HG03460 (cell line): Measurements from ENCODE around the gene INPP5J.

Experiments
- ATAC-seq: cut with Tn5 transposase; IDR thresholded peaks from one replicate; pipeline ENCODE4 v1.9.1; 2021; ENCODE audit not compliant: unreplicated experiment

INPP5J gene

DNA sequence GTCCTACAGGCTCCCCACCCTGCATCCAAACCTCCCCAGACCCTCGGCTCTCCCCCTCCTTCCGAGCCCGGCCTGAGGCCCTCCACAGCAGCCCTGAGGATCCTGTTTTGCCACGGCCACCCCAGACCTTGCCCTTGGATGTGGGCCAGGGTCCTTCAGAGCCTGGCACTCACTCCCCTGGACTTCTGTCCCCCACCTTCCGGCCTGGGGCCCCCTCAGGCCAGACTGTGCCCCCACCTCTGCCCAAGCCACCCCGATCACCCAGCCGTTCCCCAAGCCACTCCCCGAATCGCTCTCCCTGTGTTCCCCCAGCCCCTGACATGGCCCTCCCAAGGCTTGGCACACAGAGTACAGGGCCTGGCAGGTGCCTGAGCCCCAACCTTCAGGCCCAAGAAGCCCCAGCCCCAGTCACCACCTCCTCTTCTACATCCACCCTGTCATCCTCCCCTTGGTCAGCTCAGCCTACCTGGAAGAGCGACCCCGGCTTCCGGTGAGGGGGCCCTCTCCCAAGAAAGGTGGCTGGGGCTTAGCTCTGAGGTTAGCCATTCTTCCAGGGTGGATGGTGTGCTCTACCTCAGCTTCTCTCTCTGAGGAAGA is 2.9 kb downstream of the INPP5J start:
- no peak for ATAC-seq

DNA sequence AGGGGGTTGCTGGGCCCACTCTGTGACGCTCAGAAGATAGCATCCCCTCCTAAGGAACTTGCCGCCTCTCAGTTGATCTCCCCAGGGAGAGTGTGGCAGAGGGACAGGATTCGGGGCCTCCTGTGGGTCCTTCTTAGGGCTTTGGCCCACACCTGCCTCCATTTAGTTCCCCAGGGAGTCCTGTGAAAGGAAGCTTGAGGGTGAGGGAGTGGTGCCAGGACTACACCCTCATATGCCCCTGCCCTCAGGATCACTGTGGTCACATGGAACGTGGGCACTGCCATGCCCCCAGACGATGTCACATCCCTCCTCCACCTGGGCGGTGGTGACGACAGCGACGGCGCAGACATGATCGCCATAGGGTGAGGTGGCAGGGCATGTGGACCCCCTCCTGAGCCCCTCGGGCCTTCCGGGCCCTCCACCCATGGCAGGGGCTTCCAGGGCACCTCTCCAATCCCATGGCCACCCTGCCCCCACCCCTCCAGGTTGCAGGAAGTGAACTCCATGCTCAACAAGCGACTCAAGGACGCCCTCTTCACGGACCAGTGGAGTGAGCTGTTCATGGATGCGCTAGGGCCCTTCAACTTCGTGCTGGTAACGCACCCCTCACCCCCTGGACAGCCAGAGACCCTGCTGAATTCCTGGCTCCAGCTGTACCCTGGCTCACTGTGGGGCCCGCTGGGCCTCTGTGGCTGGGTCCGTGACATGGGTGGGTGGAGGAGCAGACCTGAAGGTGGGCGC is 3.5 kb downstream of the INPP5J start:
- no peak for ATAC-seq

DNA sequence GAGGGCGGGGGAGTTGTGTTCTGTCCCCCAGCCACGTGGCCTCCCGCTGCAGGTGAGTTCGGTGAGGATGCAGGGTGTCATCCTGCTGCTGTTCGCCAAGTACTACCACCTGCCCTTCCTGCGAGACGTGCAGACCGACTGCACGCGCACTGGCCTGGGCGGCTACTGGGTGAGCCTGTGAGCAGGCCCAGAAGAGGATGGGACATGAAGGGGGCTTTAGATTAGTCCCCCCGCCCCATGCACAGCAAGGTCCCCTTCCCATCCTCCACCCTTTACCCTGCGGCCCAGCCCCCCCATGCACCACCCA is 4.1 kb downstream of the INPP5J start:
- ATAC-seq = no peak

DNA sequence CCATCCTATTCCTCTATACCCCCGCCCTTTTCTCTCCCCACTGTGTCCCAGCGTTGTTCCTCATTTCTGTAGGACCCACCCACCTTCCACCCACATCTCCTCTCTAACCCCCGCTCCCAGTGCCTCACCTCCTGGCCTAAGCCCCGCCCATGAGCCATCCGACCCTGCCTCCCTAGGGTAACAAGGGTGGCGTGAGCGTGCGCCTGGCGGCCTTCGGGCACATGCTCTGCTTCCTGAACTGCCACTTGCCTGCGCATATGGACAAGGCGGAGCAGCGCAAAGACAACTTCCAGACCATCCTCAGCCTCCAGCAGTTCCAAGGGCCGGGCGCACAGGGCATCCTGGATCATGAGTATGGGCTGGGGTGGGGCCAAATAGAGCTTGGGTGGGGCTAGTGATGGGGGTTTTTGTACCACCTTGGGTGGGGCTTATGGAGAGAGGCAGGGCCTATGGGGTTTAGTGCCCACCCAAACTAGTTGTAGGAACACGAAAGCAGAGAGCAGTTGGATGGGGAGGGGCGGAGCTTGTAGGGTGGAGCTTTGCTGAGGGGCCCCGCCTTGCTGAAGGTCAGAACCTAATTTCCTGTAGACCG is 4.5 kb downstream of the INPP5J start:
- ATAC-seq = no peak

DNA sequence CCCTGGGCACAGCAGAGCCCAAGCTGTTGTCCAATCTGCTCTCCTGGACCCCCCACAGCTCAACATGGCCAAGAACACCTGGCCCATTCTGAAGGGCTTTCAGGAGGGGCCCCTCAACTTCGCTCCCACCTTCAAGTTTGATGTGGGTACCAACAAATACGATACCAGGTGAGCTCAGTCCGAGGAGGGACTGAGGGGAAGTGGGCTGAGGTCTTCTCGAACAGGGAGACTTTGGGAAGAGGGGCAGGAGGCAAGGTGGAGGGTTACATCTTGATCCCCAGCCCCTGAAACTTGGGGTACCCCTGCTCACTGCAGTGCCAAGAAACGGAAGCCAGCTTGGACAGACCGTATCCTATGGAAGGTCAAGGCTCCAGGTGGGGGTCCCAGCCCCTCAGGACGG is 5.4 kb downstream of the INPP5J start:
- no peak for ATAC-seq

DNA sequence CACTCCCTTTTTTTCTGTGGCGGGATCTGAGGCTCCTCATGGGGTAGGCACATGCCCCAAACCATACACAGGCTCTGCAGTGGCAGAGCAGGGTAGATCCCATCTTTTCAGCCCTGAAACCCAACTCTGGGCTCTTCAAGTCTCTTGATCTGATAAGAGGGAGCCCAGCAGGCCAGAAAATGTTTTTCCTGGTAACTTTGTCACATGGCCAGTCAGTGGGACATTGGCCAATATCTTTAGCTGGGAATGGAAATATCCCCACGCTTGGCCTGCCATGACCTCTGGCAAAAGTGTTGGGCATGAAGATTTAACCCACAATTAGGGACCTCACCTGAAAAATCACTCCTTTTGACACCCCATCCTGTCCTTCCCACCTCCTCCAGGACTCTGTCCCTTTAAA is 8.1 kb downstream of the INPP5J start:
- no peak for ATAC-seq

DNA sequence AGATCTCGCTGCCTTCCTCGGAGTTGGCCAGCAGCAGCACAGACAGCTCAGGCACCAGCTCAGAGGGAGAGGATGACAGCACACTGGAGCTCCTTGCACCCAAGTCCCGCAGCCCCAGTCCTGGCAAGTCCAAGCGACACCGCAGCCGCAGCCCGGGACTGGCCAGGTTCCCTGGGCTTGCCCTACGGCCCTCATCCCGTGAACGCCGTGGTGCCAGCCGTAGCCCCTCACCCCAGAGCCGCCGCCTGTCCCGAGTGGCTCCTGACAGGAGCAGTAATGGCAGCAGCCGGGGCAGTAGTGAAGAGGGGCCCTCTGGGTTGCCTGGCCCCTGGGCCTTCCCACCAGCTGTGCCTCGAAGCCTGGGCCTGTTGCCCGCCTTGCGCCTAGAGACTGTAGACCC is 11.1 kb downstream of the INPP5J start:
- ATAC-seq = no peak

DNA sequence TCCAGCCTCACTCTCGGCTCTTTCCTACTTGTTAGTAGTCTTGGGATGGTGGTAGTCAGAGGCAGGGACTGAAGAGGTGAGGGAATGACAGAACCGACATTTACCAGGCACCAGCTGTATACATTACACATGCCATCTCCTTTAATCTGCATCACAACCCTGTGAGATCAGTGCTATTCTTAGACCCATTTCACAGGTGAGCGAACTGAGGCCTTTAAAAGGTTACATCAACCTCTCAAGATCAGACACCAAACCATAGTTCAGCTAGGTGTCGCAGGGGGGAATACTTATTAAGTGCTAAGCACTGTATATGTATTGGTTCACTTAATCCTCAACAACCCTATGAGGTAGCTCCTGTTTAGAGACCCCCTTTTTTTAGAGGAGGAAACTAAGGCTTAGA is 11.9 kb downstream of the INPP5J start:
- ATAC-seq = no peak

DNA sequence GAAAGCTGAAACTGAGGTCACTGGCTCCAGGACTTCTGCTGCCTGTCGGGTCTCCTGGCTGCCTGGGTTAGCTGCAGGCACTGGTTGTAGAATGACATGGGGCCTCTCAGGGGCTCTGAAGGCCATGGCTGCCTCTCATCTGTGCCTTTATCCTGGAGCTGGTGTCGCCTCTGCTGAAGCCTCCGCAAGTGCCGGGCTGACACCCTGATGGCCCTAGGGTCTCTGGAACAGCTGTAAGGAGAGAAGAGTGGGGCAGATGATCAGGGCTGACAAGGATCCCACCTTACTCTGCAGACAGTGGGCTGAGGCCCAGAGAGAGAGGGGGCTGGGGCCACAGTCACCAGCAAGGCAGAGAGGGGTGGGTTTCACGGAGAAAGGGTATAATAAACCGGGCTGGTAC is 12.9 kb downstream of the INPP5J start:
- ATAC-seq = no peak

DNA sequence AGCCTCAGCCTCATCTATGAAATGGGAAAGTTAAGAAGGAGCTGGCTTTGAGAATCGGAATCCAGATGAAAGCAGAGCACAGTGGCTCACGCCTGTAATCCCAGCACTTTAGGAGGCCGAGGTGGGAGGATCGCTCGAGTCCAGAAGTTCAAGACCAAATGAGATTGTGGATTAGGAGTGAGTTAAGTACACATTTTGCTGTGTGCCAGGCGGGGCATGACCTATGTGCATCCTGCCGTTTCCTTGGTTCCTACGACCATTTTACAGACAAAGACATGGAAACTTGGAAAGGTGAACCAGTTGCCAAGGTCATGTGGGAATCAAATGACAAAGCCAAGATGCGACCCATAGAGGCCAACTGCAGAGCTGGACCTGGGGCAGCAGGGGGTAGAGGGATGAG is 13.4 kb downstream of the INPP5J start:
- no peak for ATAC-seq

DNA sequence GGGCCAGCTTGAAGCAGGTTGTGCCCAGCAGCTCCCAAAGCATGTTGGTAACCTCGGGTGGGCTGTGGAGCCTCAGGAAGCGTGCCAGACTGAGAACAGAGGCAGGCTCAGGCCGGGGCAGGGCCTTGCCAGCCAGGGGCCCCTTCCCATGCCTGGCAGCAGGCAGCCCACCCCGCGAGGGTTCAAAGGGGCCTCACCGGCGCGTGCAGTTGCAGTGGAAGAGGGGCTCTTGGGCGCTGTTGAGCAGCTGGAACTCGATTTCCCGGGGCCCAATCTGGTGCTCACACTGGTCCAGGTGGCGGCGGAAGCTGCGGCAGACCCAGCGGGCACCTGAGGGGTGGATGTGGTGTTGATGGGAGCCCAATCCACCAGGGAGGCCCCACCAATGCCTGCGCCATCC is 13.9 kb downstream of the INPP5J start:
- ATAC-seq = no peak

DNA sequence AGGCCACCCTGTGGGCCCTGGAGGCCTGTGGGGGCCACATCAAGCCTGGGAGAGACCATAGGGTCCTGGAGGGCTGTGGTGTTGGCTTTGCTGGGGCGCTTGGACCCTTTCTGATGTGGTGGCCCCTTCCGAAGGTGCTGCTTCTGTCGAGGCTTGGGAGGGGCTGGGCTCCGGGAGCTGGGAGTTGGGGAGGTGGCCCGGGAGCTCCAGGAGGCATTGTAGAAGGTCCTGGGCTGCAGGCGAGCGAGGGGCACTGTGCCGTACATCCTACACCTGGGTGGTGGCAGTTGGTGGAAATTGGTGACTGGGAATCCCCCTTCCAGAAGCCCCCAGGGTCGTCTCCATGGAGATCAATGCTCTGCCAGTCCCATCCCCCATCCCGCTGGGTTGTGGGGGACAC is 15.0 kb downstream of the INPP5J start:
- no peak for ATAC-seq

DNA sequence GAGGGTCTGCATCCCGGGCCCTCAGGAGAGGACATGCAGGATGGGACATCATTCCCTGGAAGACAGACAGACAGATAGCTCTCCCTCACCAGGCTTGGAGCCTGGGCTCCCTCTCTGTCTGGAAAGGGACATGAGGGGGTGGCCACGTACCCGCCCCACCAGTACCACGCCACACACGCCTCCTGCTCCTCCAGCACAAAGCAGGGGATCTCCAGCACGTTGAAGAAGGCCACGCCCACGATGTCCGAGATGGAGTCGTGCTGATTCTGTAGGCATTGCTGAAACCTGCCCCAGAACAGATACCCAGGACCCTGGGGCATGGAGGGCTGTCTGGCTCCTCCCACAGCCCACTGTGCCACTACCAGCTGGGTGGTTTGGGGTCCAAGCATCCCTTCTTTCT is 15.4 kb downstream of the INPP5J start:
- ATAC-seq = no peak

DNA sequence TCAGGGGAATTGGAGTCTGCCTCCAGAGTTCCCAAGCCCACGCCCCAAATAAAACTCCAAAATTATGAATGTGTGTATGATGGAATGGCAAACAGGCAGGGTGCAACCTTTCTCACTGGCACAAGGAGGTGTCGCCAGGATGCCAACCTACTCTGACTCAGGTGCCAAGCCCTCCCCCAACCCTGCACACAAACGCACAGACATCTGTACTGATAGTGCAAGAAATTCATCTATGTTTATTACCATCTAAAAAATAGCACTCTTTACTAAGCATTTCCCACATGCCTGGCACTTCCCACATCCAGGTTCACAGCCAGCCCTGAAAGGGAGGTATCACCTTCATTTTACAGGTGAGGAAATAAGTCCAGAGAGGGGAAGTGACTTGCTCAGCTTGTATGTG is 16.3 kb downstream of the INPP5J start:
- no peak for ATAC-seq

DNA sequence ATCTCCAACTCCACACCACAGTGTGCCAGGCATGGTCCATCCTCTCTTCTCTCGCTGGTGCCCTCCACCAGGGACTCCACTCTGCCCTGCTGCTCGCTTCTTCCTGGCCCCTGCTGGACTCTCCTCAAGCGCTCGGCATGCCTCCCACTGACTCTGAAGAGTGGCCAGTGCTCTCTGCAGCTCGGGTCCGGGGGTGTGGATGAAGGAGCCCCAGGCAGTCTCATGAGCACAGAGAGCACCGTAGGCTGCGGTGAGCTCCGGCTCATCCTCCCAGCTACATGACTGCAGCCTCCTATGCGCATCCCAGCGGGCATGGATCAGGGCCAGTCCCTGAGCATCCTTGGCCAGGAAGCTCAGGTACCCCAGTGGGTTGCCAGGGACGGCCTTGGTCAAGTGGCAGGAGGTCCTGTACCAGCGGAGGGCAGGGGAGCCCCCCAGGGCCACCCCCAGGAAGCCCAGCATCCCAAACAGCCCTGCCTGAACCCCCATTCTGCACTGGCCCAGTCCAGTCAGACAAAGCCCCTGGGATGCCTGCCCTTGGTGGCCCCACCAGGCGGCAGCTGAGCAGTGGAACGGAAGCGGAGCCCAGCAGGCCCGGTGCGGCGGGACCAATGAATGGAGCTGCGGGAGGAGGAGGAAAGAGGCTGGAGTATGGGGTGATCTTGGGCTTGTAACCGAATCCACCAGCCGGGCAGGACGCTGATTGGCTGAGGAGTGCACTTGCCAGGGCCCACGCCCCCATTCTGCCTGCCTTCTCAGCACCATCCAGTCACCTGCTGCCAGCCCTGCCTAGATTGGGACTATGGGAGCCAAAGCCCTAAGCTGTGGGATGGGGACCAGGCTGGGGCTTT is 17.3 kb downstream of the INPP5J start, which contains the start of gene PLA2G3:
Gene PLA2G3, minus strand, starts transcription at position 643 of the 851 bp plus-strand sequence. Its CDS starts 154 bp downstream, at position 489.
- ATAC-seq = no peak

DNA sequence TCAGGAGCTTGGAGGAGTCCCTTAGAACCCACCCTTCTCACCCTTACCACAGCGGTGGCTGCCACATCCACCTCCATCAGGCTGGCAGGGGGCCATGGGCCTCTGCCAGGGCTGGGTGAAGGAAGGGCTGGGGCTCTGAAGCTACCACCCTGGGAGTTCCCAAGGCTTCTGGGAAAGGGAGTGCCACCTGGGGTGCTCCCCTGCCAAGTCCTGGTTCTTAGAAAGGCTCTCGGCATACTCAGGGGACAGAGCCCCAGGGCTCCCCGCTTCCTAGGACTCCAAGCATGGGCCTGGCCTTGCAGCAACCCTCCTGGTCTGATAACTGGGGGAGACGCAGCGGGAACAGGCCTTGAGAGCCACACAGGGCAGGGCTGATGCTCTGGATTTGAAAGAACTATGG is 18.0 kb downstream of the INPP5J start:
- ATAC-seq = no peak

DNA sequence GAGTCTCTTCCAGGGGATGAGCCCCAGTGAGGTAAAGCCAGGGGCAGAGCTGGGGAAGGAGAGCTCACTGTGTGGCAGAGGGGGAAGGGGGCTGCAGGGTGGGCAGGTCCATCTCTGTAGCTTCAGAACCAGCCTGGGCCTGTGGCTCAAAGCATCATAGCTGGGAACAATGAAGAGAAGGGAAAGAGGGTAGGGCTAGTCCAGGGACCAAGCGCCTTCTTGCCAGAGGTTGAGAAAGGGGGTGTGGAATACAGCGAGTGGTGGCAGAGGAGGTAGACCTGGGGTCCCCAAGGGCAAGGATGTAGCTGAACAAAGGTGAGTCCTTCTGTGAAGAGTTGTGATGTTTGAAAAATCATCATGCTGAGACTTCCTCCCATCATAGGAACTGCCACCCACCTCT is 18.8 kb downstream of the INPP5J start:
- ATAC-seq = no peak

DNA sequence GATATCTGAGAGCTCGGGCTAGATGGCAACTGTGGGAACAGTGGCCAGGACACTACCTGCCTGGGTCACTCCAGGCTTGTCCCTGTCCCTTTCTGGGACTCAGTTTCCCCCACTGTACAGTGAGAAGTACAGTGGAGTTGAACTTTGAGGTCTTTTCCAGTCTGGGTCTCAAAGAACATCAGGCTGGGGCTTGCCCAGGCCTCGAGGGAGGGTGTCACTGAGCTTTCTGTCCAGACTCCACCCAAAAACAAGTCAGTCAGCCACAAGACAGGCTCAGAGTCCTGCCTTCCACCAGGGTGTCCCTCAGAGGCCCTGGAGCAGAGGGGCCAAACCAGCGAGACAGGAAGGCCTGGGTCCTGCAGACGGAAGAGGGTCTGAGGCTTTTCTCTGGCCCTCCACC is 19.5 kb downstream of the INPP5J start:
- ATAC-seq = no peak

DNA sequence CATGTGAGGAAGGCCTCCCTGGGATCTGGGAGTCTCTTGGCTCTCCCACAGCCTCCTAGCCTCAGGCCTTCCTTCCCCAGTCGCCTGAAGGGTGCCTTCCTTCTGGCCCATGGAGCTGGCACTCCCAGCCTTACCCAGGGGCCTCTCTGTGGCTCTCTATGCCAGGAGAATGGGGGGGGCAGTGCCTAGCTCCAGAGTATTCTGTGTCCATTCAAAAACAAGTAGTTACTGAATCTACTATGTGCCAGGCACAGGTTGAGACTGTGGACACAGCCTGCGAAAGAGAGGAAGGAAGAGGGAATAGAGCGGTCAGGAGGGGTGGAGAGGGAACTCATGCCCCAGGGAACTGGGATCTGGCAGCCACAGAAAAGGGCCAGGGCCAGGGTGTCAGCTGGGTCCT is 20.3 kb downstream of the INPP5J start:
- no peak for ATAC-seq

DNA sequence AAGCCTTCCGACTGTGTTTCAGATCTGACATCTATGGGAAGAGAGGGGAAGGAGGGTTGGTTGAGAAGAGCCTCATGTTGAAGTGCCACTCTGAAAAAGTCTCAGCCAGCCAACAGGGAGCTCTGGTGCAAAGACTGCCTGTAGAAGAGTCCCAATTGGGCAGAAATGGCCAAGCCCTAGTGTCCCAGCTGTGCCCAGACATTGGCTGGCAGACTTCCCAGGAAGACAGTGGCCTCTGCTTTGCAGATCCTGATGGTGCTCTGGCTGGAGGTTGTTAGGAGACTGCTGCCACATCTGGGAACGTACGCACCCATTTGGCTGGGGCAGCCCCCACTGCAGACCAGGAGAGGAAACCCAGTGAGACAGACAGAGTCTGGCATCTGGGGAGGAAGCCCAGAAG is 20.8 kb downstream of the INPP5J start:
- ATAC-seq = no peak

DNA sequence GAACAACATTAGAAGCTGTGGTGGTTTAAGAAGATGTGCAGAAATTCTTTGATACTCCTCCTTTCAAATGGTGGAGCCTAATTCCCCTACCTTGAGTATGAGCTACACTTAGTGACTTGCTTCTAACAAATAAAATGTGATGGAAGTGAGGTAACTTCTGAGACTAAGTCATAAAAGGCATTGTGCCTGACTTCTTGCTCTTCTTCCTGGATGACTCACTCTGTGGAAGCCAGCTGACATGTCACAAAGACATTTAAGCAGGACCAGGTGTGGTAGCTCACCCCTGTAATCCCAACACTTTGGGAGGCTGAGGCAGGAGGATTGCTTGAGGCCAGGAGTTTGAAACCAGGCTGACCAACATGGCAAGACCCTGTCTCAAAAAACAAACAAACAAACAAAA is 21.5 kb downstream of the INPP5J start:
- ATAC-seq = no peak

DNA sequence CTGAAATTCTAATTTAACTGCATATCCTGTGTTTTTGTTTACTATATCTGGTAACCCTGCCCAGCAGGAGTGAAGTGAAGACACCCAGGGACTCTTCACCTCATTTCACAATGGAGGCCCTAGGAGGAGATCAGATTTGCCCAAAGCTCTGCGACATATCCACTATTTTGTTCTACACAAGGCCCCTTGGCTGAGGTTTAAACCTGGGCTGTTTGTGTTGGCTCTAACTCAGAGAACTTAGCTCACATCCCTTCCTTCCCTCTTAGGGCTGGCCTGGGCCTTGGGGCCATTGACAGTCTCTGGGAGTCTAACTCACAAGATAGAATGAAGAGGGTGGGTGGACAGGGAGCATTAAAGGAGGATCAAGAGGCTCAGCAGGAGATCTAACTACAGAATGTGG is 25.7 kb downstream of the INPP5J start:
- no peak for ATAC-seq
